Activated T-helper 2 cell treated with anti-CD3 and anti-CD28 coated beads, Interferon-gamma antibody, Interleukin-2, Interleukin-4, amounts not matched to agents 10 μg/mL and 5 μg/mL and 100 μg/mL, durations not matched to agents 14 hours and 24 hours and 36 hours (primary cell): ENCODE results near the gene SERPINF2. TPM values are rescaled to one million over a fixed set of nuclear protein-coding genes. Genes with fewer than 3 reads are reported as not detected.
"Not testable (repeated sequence)": the region's sequence is repeated elsewhere in the genome, so short reads cannot be mapped to it uniquely, and the experiment has no call there.

Source experiments
- DNase-seq: peaks from one replicate; pipeline ENCODE4 v3.0.0; 2021; ENCODE audit warnings: low spot score
- H3K27ac Mint-ChIP-seq: one replicate; pipeline ENCODE4 v1.8.0; 2021; ENCODE audit warnings: mixed read lengths
- H3K27me3 Mint-ChIP-seq: one replicate; pipeline ENCODE4 v1.8.0; 2021; ENCODE audit warnings: low read depth, mixed read lengths
- H3K36me3 Mint-ChIP-seq: one replicate; pipeline ENCODE4 v1.8.0; 2021; ENCODE audit warnings: low read depth, mixed read lengths
- H3K4me1 Mint-ChIP-seq: one replicate; pipeline ENCODE4 v1.8.0; 2021; ENCODE audit warnings: low read depth, mixed read lengths
- H3K4me3 Mint-ChIP-seq: one replicate; pipeline ENCODE4 v1.8.0; 2021; ENCODE audit warnings: low read depth, mild to moderate bottlenecking, moderate library complexity, mixed read lengths
- H3K9me3 Mint-ChIP-seq: one replicate; pipeline ENCODE4 v1.8.0; 2021; ENCODE audit warnings: mixed read lengths
- intact Hi-C: fragments of 100-400 bp; cut with micrococcal nuclease; formaldehyde crosslinking; loops from one replicate; pipeline ENCODE4 v1.15.1; 2023
- total RNA-seq: library from RNA; stranded (reverse); gene quantifications from 2 replicates; pipeline ENCODE4 v1.2.3, GENCODE V29; 2022

Gene SERPINF2
- total RNA-seq, 1 donor from 2014 or later: 0.14 TPM

GRCh38 chr17:1782171-1782567 is 39.5 kb downstream of the SERPINF2 start:
- Mint-ChIP-seq H3K4me3 (no peak overlapping the region), H3K4me1 (no peaks in the 10 kb centered on the region), H3K27ac (no peak overlapping the region), H3K9me3 (no peaks in the 10 kb centered on the region), H3K36me3 (peaks cover 60% of the 10 kb centered on the region), H3K27me3 (no peaks in the 10 kb centered on the region)
- no peak for DNase-seq
- intact Hi-C loops: no loop called here

GRCh38 chr17:1783271-1783670 is 40.6 kb downstream of the SERPINF2 start:
- H3K9me3 Mint-ChIP-seq: no peaks in the 10 kb centered on the region
- DNase-seq: no peak
- intact Hi-C loops: no loop called here
- H3K4me1 Mint-ChIP-seq: no peaks in the 10 kb centered on the region
- H3K4me3 Mint-ChIP-seq: no peak overlapping the region
- no peaks in the 10 kb centered on the region for H3K27me3 Mint-ChIP-seq
- H3K27ac Mint-ChIP-seq: no peak overlapping the region
- H3K36me3 Mint-ChIP-seq: peaks cover 60% of the 10 kb centered on the region

DNA sequence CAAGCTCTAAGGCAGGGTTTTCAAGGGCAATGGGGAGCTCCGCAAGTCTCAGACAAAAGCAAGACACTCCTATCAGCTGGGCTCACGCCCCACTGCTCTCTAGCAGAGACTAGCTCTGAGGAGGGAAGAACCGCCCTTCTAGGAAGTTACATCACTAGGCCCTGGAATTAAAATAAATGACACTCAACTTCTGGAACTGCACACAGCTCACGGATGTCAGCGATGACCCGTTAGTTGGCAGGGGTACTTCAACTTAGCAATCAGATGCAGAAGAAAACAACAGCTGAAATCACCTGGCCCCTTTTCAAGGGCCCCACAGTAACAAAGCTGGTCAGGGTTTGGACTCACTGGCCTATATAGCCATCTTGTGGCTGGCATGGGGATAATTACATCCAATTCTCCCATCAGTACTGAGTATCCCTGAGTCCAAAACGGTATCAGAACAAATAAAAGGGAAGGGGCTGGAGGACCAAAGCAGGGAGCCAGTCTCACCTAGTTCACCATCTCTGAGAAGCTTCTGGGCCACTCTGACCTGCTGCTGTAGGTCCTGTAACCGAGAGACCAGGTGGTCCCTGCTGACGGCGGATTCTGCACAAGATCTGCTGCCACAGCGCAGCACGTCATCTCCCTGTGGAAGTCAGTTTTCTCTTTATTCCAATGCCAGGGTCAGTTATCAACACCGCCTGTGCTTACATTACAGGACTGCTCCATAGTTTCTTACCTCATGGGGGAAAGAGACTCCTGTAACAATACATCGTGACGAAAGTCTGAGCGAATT is 41.4 kb downstream of the SERPINF2 start:
- H3K27me3 Mint-ChIP-seq: no peaks in the 10 kb centered on the region
- peaks cover 60% of the 10 kb centered on the region for H3K36me3 Mint-ChIP-seq
- no peak overlapping the region for H3K4me3 Mint-ChIP-seq
- DNase-seq: no peak
- no peak overlapping the region for H3K27ac Mint-ChIP-seq
- H3K4me1 Mint-ChIP-seq: no peaks in the 10 kb centered on the region
- intact Hi-C loops: no loop called here
- no peaks in the 10 kb centered on the region for H3K9me3 Mint-ChIP-seq

DNA sequence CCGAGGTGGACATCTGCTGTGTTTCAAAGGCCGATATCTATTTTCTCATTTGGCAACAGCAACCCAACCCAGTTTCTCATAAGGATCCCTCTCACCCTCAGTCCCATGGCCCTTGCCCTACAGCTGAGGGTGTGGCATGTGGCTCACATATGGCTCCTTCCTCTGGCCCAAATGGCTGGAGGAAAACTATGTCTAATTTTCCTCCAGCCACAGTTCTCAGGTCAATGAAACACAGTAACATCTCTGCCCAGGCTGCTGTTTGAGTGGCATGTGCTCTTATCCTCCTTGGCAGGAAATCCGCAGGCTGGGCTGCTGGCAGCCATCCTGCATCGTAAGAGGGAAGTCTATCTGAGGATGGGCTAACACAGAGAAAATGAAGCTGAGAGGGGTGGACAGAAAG is 43.3 kb downstream of the SERPINF2 start:
- no peaks in the 10 kb centered on the region for H3K9me3 Mint-ChIP-seq
- H3K27ac Mint-ChIP-seq: no peak overlapping the region
- H3K36me3 Mint-ChIP-seq: peaks cover 53% of the 10 kb centered on the region
- DNase-seq: no peak
- intact Hi-C loops: no loop called here
- H3K27me3 Mint-ChIP-seq: no peaks in the 10 kb centered on the region
- no peaks in the 10 kb centered on the region for H3K4me1 Mint-ChIP-seq
- H3K4me3 Mint-ChIP-seq: no peak overlapping the region

DNA sequence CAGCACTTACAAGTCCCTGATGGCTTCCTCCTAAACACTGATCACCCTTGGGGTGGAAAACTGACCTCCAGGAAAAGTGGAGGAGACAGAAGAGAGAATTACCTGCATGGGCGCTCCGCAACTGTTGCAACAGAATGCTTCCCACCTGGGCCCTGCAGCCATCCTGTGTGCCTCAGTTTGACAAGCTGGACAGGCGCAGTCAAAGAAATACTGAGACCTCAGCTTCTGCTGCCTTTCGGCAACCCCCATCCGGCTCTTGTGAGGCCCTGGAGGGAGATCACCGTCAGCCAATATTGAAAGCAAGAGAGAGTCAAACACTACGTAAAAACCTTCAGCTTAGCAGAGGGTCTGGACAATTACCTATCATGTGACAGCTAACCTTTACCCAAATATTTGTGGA is 44.0 kb downstream of the SERPINF2 start:
- intact Hi-C loops: no loop called here
- H3K27ac Mint-ChIP-seq: no peak overlapping the region
- no peaks in the 10 kb centered on the region for H3K4me1 Mint-ChIP-seq
- no peak overlapping the region for H3K4me3 Mint-ChIP-seq
- H3K9me3 Mint-ChIP-seq: no peaks in the 10 kb centered on the region
- no peak for DNase-seq
- H3K36me3 Mint-ChIP-seq: peaks cover 57% of the 10 kb centered on the region
- no peaks in the 10 kb centered on the region for H3K27me3 Mint-ChIP-seq

DNA sequence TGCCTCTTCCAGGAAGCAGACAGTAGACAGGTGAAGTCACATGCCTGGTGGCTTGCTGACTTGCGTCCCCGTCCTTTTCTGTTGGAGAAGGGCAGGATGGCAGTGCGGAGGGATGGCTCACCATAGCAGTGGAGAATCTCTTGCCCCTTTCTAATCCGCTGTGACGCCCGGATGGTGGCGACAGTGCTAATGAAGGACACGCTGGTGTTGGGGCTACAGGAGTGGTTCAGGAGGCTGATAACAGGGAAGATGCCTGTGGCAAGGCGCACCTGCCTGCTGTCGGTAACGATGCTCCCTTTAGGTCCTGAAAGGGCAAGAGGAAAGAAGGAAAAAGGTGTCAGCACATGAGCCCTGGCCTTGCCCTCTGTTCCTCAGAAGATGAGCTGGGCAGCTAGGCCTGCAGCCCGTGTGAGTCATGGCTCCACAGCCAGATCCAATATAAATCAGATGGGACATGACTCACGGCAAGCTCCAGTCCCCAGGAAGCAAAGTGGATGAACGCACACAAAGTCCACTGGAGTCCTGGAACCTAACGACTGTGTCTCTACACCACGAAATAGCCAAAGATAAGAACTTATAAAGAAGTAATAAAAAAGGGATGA is 44.7 kb downstream of the SERPINF2 start:
- DNase-seq: no peak
- no peak overlapping the region for H3K27ac Mint-ChIP-seq
- intact Hi-C loops: no loop called here
- no peaks in the 10 kb centered on the region for H3K4me1 Mint-ChIP-seq
- no peaks in the 10 kb centered on the region for H3K27me3 Mint-ChIP-seq
- H3K36me3 Mint-ChIP-seq: peaks cover 50% of the 10 kb centered on the region
- no peaks in the 10 kb centered on the region for H3K9me3 Mint-ChIP-seq
- H3K4me3 Mint-ChIP-seq: no peak overlapping the region

GRCh38 chr17:1789936-1790335 is 47.3 kb downstream of the SERPINF2 start:
- Mint-ChIP-seq H3K27ac (no peak overlapping the region), H3K36me3 (peaks cover 37% of the 10 kb centered on the region), H3K4me1 (no peaks in the 10 kb centered on the region), H3K9me3 (no peaks in the 10 kb centered on the region), H3K4me3 (no peak overlapping the region), H3K27me3 (no peaks in the 10 kb centered on the region)
- no peak for DNase-seq
- intact Hi-C loops: no loop called here

DNA sequence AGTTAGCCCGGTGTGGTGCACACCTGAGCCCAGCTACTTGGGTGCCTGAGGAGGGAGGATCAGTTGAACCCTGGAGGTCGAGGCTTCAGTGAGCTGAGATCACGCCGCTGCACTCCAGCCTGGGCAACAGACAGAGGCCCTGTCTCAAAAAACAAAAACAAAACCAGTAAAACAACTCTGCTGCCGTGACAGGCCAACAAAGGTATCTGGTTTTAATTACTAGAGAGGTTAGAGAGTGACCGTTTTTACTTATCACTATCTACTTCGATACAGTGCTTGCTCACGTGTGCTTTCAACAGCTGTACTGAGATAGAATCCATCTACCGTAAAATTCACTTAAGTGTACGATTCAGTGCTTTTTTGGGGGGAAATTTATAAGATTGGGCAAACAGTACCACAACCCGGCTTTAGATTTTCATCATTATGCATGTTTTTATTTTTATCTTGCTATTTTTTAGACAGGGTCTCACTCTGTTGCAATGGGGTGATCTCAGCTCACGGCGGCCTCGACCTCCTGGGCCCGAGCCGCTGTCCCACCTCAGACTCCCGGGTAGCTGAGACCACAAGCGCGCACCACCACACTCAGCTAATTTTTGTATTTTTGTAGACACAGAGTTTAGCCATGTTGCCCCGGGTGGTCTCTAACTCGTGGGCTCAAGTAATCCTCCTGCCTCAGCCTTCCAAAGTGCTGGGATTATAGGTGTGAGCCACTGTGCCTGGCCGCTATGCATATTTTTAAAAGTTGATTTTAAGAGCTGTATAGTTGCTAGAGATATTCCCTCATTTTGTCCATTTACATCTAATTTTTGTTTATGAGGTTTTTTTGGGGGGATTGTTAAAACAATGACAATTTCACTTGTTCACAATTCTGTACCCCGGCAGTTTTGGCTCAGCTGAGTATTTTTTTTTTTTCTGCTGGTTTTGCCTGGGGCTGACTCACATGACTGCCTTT is 50.1 kb downstream of the SERPINF2 start:
- Mint-ChIP-seq H3K4me1 (no peaks in the 10 kb centered on the region), H3K4me3 (no peak overlapping the region), H3K27me3 (no peaks in the 10 kb centered on the region), H3K9me3 (no peaks in the 10 kb centered on the region), H3K27ac (no peak overlapping the region), H3K36me3 (peaks cover 33% of the 10 kb centered on the region)
- intact Hi-C loops: no loop called here
- no peak for DNase-seq

DNA sequence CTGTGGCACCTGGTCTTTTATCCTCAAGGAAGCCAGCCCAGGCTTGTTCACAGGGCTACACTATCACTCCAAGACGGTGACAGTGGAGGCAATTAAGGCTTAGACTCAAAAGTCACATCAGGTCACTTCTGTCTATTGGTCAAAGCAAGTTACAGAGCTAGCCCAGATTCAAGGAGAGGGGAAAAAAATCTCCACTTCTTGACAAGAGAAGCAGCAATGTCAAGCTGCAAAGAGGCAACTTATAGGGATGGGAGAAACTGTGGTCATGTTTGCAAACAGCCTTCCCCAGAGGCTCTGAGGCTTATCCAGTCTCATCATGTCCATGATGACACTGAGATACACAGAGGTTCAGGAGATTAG is 50.8 kb downstream of the SERPINF2 start:
- Mint-ChIP-seq H3K27ac (no peak overlapping the region), H3K4me1 (no peaks in the 10 kb centered on the region), H3K9me3 (no peaks in the 10 kb centered on the region), H3K27me3 (no peaks in the 10 kb centered on the region), H3K36me3 (peaks cover 33% of the 10 kb centered on the region), H3K4me3 (no peak overlapping the region)
- DNase-seq: no peak
- intact Hi-C loops: no loop called here

- Mint-ChIP-seq H3K36me3 (peaks cover 35% of the 10 kb centered on the region), H3K9me3 (no peaks in the 10 kb centered on the region), H3K4me1 (no peaks in the 10 kb centered on the region), H3K27me3 (no peaks in the 10 kb centered on the region), H3K27ac (no peak overlapping the region), H3K4me3 (no peak overlapping the region)
- DNase-seq: no peak
- intact Hi-C loops: no loop called here
Measured at GRCh38 chr17:1796800-1797199, 54.1 kb downstream of the SERPINF2 start.

- no peaks in the 10 kb centered on the region for H3K9me3 Mint-ChIP-seq
- H3K36me3 Mint-ChIP-seq: peaks cover 37% of the 10 kb centered on the region
- intact Hi-C loops: no loop called here
- no peaks in the 10 kb centered on the region for H3K4me1 Mint-ChIP-seq
- DNase-seq: no peak
- H3K27me3 Mint-ChIP-seq: no peaks in the 10 kb centered on the region
- no peak overlapping the region for H3K4me3 Mint-ChIP-seq
- H3K27ac Mint-ChIP-seq: no peak overlapping the region
Measured at GRCh38 chr17:1797323-1797722, 54.7 kb downstream of the SERPINF2 start.

GRCh38 chr17:1797846-1798245 is 55.2 kb downstream of the SERPINF2 start:
- DNase-seq, intact Hi-C loops, H3K27ac Mint-ChIP-seq, H3K4me1 Mint-ChIP-seq, H3K9me3 Mint-ChIP-seq, H3K4me3 Mint-ChIP-seq, H3K27me3 Mint-ChIP-seq: not testable (repeated sequence)
- peaks cover 37% of the 10 kb centered on the region for H3K36me3 Mint-ChIP-seq

DNA sequence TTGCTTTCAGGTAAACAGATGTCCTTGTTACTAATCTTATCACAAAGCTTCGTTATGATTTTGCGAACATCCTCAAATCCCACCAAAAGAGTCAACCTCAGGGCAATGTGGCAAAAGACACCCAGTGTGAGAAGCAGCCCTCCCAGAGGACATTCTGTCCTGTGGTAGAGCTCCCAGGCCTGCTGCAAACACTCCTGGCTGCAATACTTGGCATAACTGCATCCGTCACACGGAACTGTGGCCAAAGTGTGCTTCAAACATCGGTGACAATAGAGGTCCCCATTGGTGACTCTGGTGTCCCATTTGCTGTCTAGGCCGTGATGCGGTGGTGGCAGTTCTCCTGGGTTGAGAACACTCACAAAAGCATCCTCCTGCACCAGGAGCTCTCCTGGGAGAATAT is 57.6 kb downstream of the SERPINF2 start:
- Mint-ChIP-seq H3K27ac (no peak overlapping the region), H3K4me1 (no peaks in the 10 kb centered on the region), H3K4me3 (no peak overlapping the region), H3K36me3 (peaks cover 34% of the 10 kb centered on the region), H3K9me3 (no peaks in the 10 kb centered on the region), H3K27me3 (no peaks in the 10 kb centered on the region)
- intact Hi-C loops: no loop called here
- DNase-seq: no peak
